Activated CD8-positive, alpha-beta T cell treated with anti-CD3 and anti-CD28 coated beads for 36 hours (primary cell): Measurements from ENCODE around the gene EPGN. TPM values are rescaled to one million over a fixed set of nuclear protein-coding genes. Genes with fewer than 3 reads are reported as not detected.

Source experiments
- ATAC-seq: fragments of 200-7000 bp; cut with Tn5 transposase; one replicate; pipeline ENCODE4 v1.10.0; 2021; ENCODE audit warnings: mild to moderate bottlenecking, moderate library complexity
- CTCF ChIA-PET: fragments of 350-600 bp; sonication (Branson Sonifier 250); formaldehyde crosslinking; loops from one replicate; lab custom pipeline; 2021; ENCODE audit warnings: antibody characterized with exemption; lab: Charles Lee
- POLR2A ChIA-PET: fragments of 350-600 bp; sonication (Branson Sonifier 250); formaldehyde crosslinking; loops from one replicate; lab custom pipeline; 2021; ENCODE audit warnings: antibody characterized with exemption; lab: Charles Lee
- DNase-seq: peaks from one replicate; pipeline ENCODE4 v3.0.0-alpha.2; 2020
- H3K27ac Mint-ChIP-seq: one replicate; pipeline ENCODE4 v1.8.0; 2021; ENCODE audit warnings: mild to moderate bottlenecking, mixed read lengths
- H3K27me3 Mint-ChIP-seq: one replicate; pipeline ENCODE4 v1.8.0; 2021; ENCODE audit warnings: mixed read lengths
- H3K36me3 Mint-ChIP-seq: one replicate; pipeline ENCODE4 v1.8.0; 2021; ENCODE audit warnings: low read depth, mixed read lengths
- H3K4me1 Mint-ChIP-seq: one replicate; pipeline ENCODE4 v1.8.0; 2021; ENCODE audit warnings: low read depth, mixed read lengths
- H3K4me3 Mint-ChIP-seq: one replicate; pipeline ENCODE4 v1.8.0; 2021; ENCODE audit warnings: mild to moderate bottlenecking, moderate library complexity, mixed read lengths
- H3K9me3 Mint-ChIP-seq: one replicate; pipeline ENCODE4 v1.8.0; 2021; ENCODE audit warnings: mixed read lengths
- intact Hi-C: fragments of 100-400 bp; cut with micrococcal nuclease; formaldehyde crosslinking; loops from one replicate; pipeline ENCODE4 v1.10.0; 2022
- total RNA-seq, 2 experiments: library from RNA; stranded (reverse); gene quantifications; one replicate each; pipeline ENCODE4 v1.2.3, GENCODE V29; 2021
- TF ChIP-seq, protein P1 (sequence below): fragments of 200-600 bp; IDR thresholded peaks from one replicate; pipeline ENCODE4 v1.8.0; 2022; ENCODE audit warnings: antibody characterized with exemption, mild to moderate bottlenecking

EPGN gene
- total RNA-seq, 2 experiments from 2014 or later, result not detected

DNA sequence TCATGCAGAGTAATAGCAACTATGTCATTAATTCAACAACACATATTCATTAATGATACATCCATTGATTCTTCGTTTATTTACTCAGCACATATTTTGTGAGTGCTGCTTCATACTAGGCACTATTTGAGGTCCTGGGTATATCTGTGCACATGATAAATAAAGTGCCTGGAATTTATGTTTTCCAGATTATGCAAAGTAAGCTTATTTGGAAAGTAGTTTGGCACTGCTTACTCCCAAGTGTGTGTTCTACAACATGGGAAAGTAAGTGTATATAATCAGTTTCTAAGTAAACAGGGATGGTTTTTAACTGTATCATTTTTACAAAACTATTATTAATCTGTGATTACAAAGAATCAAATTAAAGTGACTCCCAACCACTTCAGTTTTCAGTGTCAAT is 16.8 kb upstream of the EPGN start:
- Mint-ChIP-seq H3K36me3 (peaks cover 3% of the 10 kb centered on the region), H3K27me3 (no peaks in the 10 kb centered on the region), H3K9me3 (no peaks in the 10 kb centered on the region), H3K4me1 (no peaks in the 10 kb centered on the region), H3K27ac (no peak overlapping the region), H3K4me3 (no peak overlapping the region)
- DNase-seq, result no peak
- CTCF ChIA-PET, result no interaction called here
- TF ChIP-seq, protein P1, sequence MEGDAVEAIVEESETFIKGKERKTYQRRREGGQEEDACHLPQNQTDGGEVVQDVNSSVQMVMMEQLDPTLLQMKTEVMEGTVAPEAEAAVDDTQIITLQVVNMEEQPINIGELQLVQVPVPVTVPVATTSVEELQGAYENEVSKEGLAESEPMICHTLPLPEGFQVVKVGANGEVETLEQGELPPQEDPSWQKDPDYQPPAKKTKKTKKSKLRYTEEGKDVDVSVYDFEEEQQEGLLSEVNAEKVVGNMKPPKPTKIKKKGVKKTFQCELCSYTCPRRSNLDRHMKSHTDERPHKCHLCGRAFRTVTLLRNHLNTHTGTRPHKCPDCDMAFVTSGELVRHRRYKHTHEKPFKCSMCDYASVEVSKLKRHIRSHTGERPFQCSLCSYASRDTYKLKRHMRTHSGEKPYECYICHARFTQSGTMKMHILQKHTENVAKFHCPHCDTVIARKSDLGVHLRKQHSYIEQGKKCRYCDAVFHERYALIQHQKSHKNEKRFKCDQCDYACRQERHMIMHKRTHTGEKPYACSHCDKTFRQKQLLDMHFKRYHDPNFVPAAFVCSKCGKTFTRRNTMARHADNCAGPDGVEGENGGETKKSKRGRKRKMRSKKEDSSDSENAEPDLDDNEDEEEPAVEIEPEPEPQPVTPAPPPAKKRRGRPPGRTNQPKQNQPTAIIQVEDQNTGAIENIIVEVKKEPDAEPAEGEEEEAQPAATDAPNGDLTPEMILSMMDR, result no peak
- no peak for ATAC-seq
- POLR2A ChIA-PET, result no interaction called here
- intact Hi-C loops, result no loop called here

DNA sequence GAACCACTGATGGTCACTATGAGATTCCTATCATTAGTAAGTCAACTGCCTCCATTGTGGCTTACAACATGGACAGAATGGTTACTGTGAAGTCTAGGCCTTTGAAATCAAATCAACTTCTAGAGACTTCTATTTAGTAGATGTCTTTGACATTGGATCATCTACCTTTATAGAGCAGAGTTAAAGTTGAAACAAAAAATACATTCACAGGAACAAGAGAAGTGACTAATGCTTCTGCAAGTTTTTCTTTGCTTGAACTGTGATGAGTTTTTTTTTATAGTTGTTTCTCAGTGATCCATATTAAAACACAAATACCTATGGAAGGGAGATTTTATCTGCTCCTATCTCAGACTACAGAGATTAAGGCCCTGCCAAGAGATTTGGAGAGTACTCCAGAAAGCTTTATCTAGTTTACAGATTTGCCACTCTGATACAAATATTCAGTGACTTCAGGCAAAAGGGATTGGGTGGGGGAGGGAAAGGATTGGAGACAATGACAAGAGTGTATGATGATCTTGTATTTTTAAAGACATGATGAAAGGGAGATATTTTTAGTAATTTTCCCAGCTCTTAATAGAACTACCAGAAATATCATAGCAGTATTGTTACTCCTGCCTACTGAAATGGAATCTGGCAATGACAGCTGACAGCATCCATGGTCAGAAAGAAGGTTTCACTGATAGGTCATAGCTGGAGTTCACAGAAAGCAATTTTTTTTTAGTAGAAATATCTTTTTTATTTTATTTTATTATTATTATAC is 16.0 kb upstream of the EPGN start:
- POLR2A ChIA-PET, result no interaction called here
- Mint-ChIP-seq H3K36me3 (peaks cover 3% of the 10 kb centered on the region), H3K27me3 (no peaks in the 10 kb centered on the region), H3K4me3 (no peak overlapping the region), H3K9me3 (no peaks in the 10 kb centered on the region), H3K27ac (no peak overlapping the region), H3K4me1 (no peaks in the 10 kb centered on the region)
- DNase-seq, result no peak
- intact Hi-C loops, result no loop called here
- TF ChIP-seq, protein P1, result no peak
- CTCF ChIA-PET, result interaction anchor here (1.4 kb wide), 1 partner anchor 9 kb away, joined by 3 read pairs; no protein-coding TSS in a partner anchor
- no peak for ATAC-seq

DNA sequence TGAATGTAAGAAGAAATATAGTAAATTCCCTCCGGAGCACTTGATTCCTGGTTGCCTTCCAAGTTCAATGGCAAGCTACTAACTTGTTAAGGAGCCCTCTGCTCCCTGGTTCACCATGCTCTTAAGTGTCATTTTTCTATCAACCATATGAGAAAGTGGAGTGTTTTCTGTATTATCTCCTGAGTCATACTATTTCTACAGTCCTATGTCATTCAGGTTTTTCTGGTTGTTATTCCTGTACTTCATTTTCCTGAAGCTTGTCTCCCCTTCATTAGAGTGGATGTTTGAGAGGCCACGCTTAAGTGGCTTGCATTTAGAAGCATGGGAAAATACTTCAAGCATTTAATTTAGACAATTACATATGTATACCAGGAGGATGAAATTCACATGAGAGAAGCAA is 14.7 kb upstream of the EPGN start:
- ChIA-PET CTCF (interaction anchor here (1.4 kb wide), 1 partner anchor 8 kb away, joined by 3 read pairs; no protein-coding TSS in a partner anchor), POLR2A (no interaction called here)
- Mint-ChIP-seq H3K4me3 (no peak overlapping the region), H3K4me1 (no peaks in the 10 kb centered on the region), H3K27me3 (no peaks in the 10 kb centered on the region), H3K27ac (no peak overlapping the region), H3K36me3 (peaks cover 3% of the 10 kb centered on the region), H3K9me3 (no peaks in the 10 kb centered on the region)
- ATAC-seq, result no peak
- DNase-seq, result no peak
- TF ChIP-seq, protein P1, result no peak
- intact Hi-C loops, result no loop called here

DNA sequence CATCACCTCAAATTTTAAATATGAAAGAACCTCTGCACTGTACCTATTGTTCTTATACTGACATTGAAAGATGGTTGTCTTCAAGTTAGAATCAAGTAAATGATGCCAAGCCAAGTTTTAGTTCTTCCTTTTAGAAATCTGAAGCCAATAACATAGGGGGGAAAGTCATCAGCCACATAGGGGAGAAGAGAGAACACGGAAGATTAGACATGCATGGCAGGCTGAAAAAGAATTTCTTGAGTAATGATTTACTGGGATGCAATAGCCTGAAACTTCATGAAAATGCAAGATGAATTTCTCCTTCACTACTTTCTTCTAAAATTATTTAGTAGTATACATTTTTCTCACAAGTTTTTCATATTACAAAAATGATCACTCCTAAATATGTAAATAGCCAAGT is 13.6 kb upstream of the EPGN start:
- no peak for DNase-seq
- intact Hi-C loops, result no loop called here
- ChIA-PET CTCF (no interaction called here), POLR2A (no interaction called here)
- TF ChIP-seq, protein P1, result no peak
- Mint-ChIP-seq H3K4me3 (no peak overlapping the region), H3K4me1 (no peaks in the 10 kb centered on the region), H3K36me3 (peaks cover 3% of the 10 kb centered on the region), H3K9me3 (no peaks in the 10 kb centered on the region), H3K27me3 (no peaks in the 10 kb centered on the region), H3K27ac (no peak overlapping the region)
- ATAC-seq, result no peak

DNA sequence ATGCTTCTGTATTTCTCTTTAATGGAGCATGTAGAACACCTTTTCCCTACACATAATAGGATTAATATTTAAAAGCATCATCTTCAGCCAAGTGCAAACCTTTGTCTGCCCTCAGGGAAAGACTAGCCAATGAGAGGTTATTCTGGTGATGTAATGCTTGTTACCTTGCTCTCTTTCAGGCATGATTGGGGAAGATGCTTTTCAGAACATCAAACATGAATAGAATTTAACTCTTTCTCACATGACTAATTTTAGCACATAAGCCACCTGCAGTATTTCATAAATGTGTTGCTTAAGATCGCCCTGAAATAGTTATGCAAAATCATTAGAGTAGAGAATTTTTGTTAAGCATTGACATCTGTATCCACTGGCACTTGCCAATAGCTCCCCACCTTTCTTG is 10.7 kb upstream of the EPGN start:
- TF ChIP-seq, protein P1, result no peak
- CTCF ChIA-PET, result interaction anchor here (1.3 to 4.0 kb wide), 2 partner anchors 19 to 69 kb away, joined by 3 to 11 read pairs; no protein-coding TSS in a partner anchor
- no peak for DNase-seq
- no peak overlapping the region for H3K27ac Mint-ChIP-seq
- intact Hi-C loops, result no loop called here
- no peaks in the 10 kb centered on the region for H3K9me3 Mint-ChIP-seq
- H3K4me3 Mint-ChIP-seq, result no peak overlapping the region
- no peaks in the 10 kb centered on the region for H3K27me3 Mint-ChIP-seq
- POLR2A ChIA-PET, result no interaction called here
- ATAC-seq, result no peak
- no peaks in the 10 kb centered on the region for H3K36me3 Mint-ChIP-seq
- no peaks in the 10 kb centered on the region for H3K4me1 Mint-ChIP-seq
